Measurements from ENCODE around the gene SMYD3. TPM values are rescaled to one million over a fixed set of nuclear protein-coding genes. Genes with fewer than 3 reads are reported as not detected.

The SMYD3 gene
- total RNA-seq, 1 experiment from 2014 or later, result 25.5 TPM

GRCh38 chr1:246214708-246215509, 292.2 kb downstream of the SMYD3 start:
- no peak for DNase-seq
- Histone ChIP-seq H2BK15ac (ENCODE audit: low read depth, low read length) (no peak overlapping the region), H3K79me2 (ENCODE audit: insufficient read depth, low read length) (no peaks in the 10 kb centered on the region), H3K14ac (ENCODE audit: insufficient read depth, low read length) (no peak overlapping the region), H3K4me2 (ENCODE audit: insufficient read depth, insufficient read length, low read length) (no peak overlapping the region), H2AFZ (ENCODE audit: low read length) (no peak overlapping the region), H3K27ac (ENCODE audit: insufficient read length, low read depth, low read length) (no peak overlapping the region), H2BK120ac (ENCODE audit: low read depth, low read length, poor library complexity, severe bottlenecking) (no peak overlapping the region), H4K5ac (ENCODE audit: insufficient read length, low read depth, low read length) (no peak overlapping the region), H4K91ac (ENCODE audit: insufficient read length, low read depth, low read length) (no peak overlapping the region), H2BK20ac (ENCODE audit: low read depth, low read length, poor library complexity, severe bottlenecking) (no peak overlapping the region), H3K23me2 (ENCODE audit: insufficient read length, low read depth, low read length, poor library complexity, severe bottlenecking) (no peaks in the 10 kb centered on the region), H3K9ac (ENCODE audit: extremely low read depth, insufficient read length, low read length) (no peak overlapping the region), H3K23ac (ENCODE audit: insufficient read length, low read depth, low read length) (no peak overlapping the region), H3K27me3 (ENCODE audit: insufficient read depth, low read length) (no peaks in the 10 kb centered on the region), H4K20me1 (ENCODE audit: control insufficient read depth, insufficient read depth, insufficient read length) (peaks cover 3% of the 10 kb centered on the region), H3K18ac (ENCODE audit: insufficient read length, low read depth, low read length) (no peak overlapping the region), H3T11ph (ENCODE audit: low read length) (no peak overlapping the region), H2AK5ac (ENCODE audit: insufficient read length, low read length) (no peak overlapping the region), H2BK5ac (ENCODE audit: insufficient read length, low read length) (no peak overlapping the region), H4K8ac (replicated peaks; ENCODE audit: insufficient read length, low read depth, low read length) (no peak overlapping the region), H3K79me1 (ENCODE audit: insufficient read depth, low read depth, low read length, poor library complexity, severe bottlenecking) (no peaks in the 10 kb centered on the region), H3K4me1 (ENCODE audit: insufficient read depth, low read length) (no peaks in the 10 kb centered on the region; the same call in none of the 2 replicates), H3K4ac (ENCODE audit: low read depth, low read length) (no peak overlapping the region), H2BK12ac (ENCODE audit: insufficient read length, low read depth, low read length) (no peak overlapping the region), H3K9me3 (ENCODE audit: control insufficient read depth, low read depth, low read length) (no peaks in the 10 kb centered on the region), H3K56ac (ENCODE audit: insufficient read length, low read depth, low read length) (no peak overlapping the region)
- Mint-ChIP-seq H3K9me3 (peaks cover 0 to 1% of the 10 kb centered on the region in 2 experiments; a peak in 1 of 5 replicates), H3K27ac (no peak overlapping the region), H3K4me3 (no peak overlapping the region), H3K27me3 (ENCODE audit: low read depth) (no peaks in the 10 kb centered on the region), H3K36me3 (ENCODE audit: insufficient read depth in 1 of 3, low read depth in 3 of 3) (peaks cover 0 to 3% (median 0%) of the 10 kb centered on the region in 3 experiments; a peak in 2 of 7 replicates), H3K4me1 (peaks cover 12 to 13% of the 10 kb centered on the region in 2 experiments)
- TF ChIP-seq CTCF (conservative IDR thresholded peaks at IDR 0.05), result no peak
- no CpG with 5 or more reads among the region's 9 CpGs for WGBS (ENCODE audit: extremely low coverage, insufficient read length, low lambda C conversion rate)

Measured in H9 (cell line).